ENCODE data around the gene ATG4C.
"Not testable (repeated sequence)": the region's sequence is repeated elsewhere in the genome, so short reads cannot be mapped to it uniquely, and the experiment has no call there.

The ATG4C gene, protein sequence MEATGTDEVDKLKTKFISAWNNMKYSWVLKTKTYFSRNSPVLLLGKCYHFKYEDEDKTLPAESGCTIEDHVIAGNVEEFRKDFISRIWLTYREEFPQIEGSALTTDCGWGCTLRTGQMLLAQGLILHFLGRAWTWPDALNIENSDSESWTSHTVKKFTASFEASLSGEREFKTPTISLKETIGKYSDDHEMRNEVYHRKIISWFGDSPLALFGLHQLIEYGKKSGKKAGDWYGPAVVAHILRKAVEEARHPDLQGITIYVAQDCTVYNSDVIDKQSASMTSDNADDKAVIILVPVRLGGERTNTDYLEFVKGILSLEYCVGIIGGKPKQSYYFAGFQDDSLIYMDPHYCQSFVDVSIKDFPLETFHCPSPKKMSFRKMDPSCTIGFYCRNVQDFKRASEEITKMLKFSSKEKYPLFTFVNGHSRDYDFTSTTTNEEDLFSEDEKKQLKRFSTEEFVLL

DNA sequence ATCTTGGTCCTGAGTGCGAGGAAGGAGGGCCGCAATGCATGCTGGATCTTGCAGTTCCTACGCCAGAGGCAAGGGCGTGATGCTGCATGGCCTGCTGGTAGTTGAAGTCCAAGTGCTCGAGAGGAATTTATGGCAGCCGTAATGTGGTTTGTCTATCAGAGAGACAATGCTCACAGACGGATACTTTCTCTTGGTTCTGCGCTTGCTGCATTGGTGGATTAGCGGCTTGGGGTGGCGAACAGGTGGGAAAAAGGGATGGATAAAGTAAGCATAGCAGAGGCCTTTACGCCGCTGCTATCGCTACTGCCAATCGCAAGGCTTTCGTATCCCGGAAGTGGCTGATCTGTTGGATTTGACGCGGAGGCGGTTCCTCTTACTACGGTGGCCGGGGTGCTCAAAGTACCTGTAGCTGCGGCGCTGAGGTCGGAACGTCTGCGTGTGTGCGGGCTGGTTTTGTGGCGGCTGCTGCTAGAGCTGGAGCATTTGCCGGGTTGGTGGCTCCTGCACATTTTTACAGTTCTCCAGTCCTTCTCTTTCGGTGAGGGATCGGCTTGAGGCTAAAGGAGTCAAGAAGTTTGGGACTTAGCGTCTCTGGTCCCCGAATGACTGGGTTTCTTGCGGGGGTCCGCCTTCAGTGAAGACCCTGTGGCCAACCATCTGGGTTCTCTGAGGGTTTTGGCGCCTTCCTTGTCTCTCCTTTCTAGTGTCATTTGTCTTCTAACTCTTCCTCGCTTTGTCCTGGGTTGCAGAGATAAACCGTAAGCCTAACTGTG is at the start of gene ATG4C:
Gene ATG4C (plus strand): TSS at position 397 of the 773 bp plus-strand sequence. CDS start 19,655 bp downstream, outside the sequence.
- Mint-ChIP-seq H3K9me3 (no peaks in the 10 kb centered on the region), H3K4me3 (no peak within 1 kb of the TSS), H3K4me1 (peaks cover 18% of the 10 kb centered on the region), H3K27ac (peak within 1 kb of the TSS in 1 of 2 donors; percentile 67), H3K27me3 (no peaks in the 10 kb centered on the region)
- DNase-seq: peak; percentile 83 to 93
- ATAC-seq: peak; percentile 98

DNA sequence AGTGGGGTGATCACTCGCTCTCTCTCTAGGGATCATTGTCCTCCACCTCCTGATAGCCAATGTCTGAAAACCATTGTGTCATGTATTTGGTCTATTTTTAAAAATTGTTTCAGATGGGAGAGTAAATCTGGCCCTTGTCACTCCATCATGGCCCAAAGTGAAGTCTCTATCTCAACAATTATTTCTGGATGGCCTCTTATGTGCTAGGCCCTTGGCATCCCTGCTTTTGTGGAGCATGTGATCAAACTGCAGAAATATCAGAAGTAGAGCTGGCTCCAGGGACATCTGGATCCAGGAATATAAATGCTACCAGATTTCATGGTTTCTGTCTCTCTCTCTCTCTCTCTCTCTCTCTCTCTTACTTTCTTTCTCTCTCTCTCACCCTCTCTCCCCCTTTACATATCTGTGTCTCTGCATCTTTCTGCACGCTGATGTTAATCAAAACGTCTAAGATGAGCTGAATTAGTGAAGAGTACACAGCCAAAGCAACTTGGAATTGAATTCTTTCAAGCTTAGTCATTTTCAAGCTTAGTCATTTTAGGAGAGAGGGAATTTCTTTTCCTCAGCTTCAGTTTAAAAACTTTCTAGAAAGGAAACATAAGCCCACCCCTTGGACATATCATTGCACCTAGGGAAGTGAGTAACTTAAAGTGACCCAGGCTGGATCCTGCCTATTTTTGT is 48.3 kb upstream of the ATG4C start:
- ATAC-seq: no peak
- Mint-ChIP-seq H3K4me1 (no peaks in the 10 kb centered on the region), H3K9me3 (no peaks in the 10 kb centered on the region), H3K4me3 (no peak overlapping the region), H3K27me3 (peaks cover 22% of the 10 kb centered on the region), H3K27ac (no peak overlapping the region)
- DNase-seq: no peak

DNA sequence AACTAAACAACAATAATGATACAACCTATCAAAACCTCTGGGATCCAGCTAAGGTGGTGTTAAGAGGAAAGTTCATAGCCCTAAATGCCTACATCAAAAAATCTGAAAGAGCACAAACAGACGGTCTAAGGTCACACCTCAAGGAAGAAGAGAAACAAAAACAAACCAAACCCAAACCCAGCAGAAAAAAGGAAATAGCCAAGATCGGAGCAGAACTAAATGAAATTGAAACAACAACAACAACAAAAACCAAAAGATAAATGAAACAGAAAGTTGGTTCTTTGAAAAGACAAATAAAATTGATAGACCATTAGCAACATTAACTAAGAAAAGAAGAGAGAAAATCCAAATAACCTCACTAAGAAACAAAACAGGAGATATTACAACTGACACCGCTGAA is 43.2 kb upstream of the ATG4C start:
- not testable (repeated sequence) for H3K27ac Mint-ChIP-seq, H3K9me3 Mint-ChIP-seq, ATAC-seq, H3K4me1 Mint-ChIP-seq, DNase-seq, H3K4me3 Mint-ChIP-seq
- H3K27me3 Mint-ChIP-seq: peaks cover 42% of the 10 kb centered on the region

DNA sequence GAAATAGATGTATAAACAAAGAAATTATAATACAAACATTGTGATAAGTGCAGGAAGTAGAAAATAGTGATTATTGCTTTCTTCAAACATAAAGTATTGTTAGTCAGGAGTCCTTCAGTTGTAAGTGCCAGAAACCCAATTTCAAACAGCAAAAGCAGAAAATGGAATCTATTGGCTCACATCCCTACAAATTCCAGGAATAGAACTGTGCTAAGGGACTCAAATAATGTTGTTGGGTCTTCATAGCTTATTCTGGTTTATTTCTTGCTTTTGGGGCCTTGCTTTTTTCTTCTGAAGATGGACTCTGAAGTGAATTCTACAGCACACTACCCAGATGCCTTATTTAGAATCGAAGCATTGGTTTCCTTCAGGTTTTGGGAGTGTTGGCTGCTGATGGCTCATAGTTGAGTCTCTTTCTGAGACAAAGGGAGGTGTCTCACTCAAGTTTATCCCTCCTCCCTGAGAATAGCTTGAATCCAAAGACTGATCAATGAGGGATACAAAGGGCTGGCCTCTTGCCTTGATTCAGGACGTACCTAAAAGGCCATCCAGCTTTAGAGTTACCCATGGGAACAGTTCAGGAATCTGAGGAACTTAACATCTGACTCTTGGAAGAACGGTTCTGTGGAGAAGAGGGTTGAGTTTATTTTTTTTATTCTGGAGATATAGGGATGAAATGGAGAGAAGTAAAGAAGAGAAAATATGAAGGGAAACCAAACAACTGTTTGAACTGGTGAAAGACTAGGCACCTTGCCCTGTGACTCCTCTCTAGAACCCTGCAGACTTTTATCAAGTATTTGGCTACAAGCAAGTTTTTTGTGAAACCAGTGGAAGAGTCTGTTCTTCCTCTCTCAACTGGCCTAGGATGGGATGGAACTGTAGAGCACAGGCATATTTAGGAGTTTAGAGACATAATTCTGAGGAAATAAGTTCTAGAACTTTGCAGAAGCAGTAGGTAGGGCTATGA is 39.0 kb upstream of the ATG4C start:
- no peak overlapping the region for H3K27ac Mint-ChIP-seq

DNA sequence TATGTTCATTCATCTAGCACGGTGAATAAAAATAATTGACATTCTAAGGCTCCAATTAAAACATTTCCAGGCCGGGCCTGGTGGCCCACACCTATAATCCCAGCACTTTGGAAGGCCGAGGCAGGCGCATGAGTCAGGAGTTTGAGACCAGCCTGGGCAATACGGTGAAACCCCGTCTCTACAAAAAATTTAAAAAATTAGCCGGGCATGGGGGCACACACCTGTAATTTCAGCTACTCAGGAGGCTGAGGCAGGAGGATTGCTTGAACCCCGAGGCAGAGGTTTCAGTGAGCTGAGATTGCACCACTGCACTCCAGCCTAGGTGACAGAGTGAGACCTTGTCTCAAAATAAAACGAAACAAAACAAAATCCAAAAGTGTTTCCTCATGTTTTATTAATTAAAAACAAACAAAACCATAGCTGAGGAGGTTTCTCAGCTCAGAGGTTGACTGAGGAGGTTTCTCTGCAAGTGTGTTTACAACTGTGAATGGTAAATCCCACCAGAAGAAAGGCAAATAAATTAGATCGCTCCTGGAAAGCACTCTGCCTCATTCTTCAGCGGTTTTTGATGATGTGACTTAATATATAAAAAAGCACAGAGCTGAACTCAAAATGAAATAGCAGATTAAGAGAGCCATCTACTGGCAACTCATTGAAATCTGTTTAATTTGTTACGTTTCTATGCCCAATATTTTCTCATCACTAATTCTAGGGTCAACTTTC is 37.7 kb upstream of the ATG4C start:
- no peaks in the 10 kb centered on the region for H3K4me1 Mint-ChIP-seq
- no peak overlapping the region for H3K27ac Mint-ChIP-seq
- peaks cover 15% of the 10 kb centered on the region for H3K27me3 Mint-ChIP-seq
- H3K4me3 Mint-ChIP-seq: no peak overlapping the region
- no peaks in the 10 kb centered on the region for H3K9me3 Mint-ChIP-seq
- peak; percentile 40 for ATAC-seq
- DNase-seq: no peak

More for the DNA sequence above, 39.0 kb upstream of the ATG4C start:
- no peaks in the 10 kb centered on the region for H3K4me1 Mint-ChIP-seq
- ATAC-seq (no peak), DNase-seq (no peak)
- peaks cover 27% of the 10 kb centered on the region for H3K27me3 Mint-ChIP-seq
- H3K9me3 Mint-ChIP-seq: no peaks in the 10 kb centered on the region
- no peak overlapping the region for H3K4me3 Mint-ChIP-seq

DNA sequence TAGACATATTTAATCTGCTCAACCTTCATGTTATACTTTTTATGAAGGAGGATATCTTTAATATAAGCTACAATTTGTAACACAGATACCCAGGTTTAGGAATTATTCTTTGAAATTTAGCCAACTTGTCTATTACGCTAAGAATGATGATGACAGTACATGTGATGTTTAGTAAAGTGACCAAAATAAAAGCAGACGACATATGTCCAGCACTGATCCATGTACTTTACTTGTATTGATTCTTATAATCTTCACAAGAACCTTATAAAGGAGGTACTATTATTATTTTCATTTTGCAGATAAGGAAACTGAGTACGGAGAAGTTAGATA is 37.2 kb upstream of the ATG4C start:
- ATAC-seq (no peak), DNase-seq (no peak)
- H3K4me1 Mint-ChIP-seq: no peaks in the 10 kb centered on the region
- H3K27ac Mint-ChIP-seq: no peak overlapping the region
- H3K4me3 Mint-ChIP-seq: no peak overlapping the region
- peaks cover 10% of the 10 kb centered on the region for H3K27me3 Mint-ChIP-seq
- no peaks in the 10 kb centered on the region for H3K9me3 Mint-ChIP-seq

DNA sequence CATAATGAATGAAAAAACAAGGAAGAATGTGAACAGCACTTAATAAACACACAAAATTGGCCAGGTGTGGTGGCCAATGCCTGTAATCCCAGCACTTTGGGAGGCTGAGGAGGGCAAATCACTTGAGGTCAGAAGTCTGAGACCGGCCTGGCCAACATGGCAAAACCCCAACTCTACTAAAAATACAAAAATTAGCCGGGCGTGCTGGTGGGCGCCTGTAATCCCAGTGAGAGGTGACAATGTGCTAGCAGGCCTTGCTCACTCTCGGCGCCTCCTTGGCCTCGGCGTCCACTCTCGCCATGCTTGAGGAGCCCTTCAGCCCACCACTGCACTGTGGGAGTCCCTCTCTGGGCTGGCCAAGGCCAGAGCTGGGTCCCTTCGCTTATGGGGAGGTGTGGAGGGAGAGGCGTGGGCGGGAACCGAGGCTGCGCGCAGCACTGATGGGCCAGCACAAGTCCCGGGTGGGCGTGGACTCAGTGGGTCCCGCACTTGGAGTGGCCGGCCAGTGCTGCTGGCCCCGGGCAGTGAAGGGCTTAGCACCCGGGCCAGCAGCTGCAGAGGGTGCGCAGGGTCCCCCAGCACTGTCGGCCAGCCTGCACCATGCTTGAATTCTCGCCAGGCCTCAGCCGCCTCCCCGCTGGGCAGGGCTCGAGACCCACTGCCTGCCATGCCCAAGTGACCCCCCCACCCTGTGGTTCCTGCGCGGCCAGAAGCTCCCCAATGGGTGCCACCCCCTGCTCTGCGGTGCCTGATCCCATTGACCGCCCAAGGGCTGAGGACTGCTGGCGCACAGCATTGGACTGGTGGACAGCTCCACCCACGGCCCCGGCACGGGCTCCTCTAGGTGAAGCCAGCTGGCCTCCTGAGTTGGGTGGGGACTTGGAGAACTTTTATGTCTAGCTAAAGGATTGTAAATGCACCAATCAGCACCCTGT is 30.6 kb upstream of the ATG4C start:
- H3K27ac Mint-ChIP-seq: no peak overlapping the region
- no peaks in the 10 kb centered on the region for H3K27me3 Mint-ChIP-seq
- no peaks in the 10 kb centered on the region for H3K9me3 Mint-ChIP-seq
- ATAC-seq (peak; percentile 40), DNase-seq (no peak)
- H3K4me1 Mint-ChIP-seq: no peaks in the 10 kb centered on the region
- H3K4me3 Mint-ChIP-seq: no peak overlapping the region

DNA sequence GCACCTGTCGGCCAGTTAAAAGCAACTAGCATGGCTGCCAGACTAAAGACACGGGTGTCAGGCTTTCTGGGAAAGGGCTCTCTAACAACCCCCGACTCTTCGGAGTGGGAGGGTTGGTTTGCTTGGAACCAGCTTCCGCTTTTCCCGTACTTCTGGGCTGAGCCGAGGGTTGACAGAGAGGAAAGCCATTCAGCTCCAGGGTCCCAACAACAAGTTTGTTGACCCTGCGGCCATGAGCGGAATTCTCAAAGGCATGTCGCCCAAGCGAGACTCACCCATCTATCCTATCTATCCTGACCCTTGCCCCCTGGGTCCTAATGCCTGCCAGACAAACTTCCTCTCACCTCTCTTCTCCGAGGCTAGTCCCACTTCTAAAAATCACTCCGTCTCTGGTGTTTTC is 29.0 kb upstream of the ATG4C start:
- H3K4me3 Mint-ChIP-seq, H3K27ac Mint-ChIP-seq, ATAC-seq, H3K27me3 Mint-ChIP-seq, DNase-seq, H3K9me3 Mint-ChIP-seq, H3K4me1 Mint-ChIP-seq: not testable (repeated sequence)

DNA sequence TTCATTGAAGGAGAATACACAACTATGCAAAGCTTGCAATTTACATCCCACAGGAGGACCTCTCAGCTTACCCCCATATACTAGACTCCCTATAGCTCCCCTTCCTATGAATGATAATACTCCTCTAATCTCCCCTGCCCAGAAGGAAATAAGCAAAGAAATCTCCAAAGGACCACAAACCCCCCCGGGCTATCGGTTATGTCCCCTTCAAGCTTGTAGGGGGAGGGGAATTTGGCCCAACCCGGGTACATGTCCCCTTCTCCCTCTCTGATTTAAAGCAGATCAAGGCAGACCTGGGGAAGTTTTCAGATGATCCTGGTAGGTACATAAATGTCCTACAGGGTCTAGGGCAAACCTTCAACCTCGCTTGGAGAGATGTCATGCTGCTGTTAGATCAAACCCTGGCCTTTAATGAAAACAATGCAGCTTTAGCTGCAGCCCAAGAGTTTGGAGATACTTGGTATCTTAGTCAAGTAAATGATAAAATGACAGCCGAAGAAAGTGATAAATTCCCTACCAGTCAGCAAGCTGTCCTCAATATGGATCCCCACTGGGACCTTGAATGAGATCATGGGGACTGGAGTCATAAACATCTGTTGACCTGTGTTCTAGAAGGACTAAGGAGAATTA is 27.6 kb upstream of the ATG4C start:
- H3K9me3 Mint-ChIP-seq, ATAC-seq, H3K4me3 Mint-ChIP-seq, H3K27ac Mint-ChIP-seq, H3K27me3 Mint-ChIP-seq, H3K4me1 Mint-ChIP-seq, DNase-seq: not testable (repeated sequence)

DNA sequence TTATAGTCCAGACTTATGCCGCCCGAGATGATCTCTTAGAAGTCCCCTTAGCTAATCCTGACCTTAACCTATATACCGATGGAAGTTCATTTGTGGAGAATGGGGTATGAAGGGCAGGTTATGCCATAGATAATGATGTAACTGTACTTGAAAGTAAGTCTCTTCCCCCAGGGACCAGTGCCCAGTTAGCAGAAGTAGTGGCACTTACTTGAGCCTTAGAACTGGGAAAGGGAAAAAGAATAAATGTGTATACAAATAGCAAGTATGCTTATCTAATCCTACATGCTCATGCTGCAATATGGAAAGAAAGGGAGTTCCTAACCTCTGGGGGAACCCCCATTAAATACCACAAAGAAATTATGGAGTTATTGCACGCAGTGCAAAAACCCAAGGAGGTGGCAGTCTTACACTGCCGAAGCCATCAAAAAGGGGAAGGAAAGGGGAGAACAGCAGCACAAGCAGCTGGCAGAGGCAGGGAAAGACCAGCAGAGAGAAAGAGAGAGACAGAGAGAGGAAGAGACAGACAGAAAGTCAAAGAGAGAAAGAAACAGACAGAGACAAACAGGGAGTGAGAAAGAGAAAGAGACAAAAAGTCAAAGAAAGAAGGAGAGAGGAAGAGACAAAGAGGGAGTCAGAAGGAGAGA is 24.6 kb upstream of the ATG4C start:
- not testable (repeated sequence) for DNase-seq, H3K4me1 Mint-ChIP-seq, H3K4me3 Mint-ChIP-seq, ATAC-seq, H3K27ac Mint-ChIP-seq, H3K9me3 Mint-ChIP-seq, H3K27me3 Mint-ChIP-seq

DNA sequence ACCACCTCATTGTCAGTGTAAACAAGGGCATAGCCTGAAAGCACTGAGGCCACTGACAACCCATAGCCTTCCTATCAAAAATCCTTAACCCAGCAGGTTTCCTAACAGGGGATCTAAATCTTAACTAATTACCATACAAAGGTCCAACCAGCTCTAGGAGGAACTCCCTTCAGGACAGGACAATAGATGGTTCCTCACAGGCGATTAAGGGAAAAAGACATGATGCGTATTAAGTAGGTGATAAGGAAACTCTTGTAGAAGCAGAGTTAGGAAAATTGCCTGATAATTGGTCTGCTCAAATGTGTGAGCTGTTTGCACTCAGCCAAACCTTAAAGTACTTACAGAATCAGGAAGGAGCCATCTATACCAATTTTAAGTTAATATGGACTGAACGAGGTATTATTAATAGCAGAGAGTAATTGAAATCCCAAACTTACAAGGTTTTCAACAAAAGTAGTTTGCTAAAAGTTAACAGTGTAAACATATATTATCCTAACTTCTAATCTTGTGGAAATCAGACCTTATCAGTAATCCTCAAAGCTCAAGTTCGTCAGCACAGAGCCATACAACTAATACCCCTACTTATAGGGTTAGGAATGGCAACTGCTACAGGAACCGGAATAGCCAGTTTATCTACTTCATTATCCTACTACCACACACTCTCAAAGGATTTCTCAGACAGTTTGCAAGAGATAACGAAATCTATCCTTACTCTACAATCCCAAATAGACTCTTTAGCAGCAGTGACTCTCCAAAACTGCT is 23.7 kb upstream of the ATG4C start:
- not testable (repeated sequence) for H3K27me3 Mint-ChIP-seq, ATAC-seq, H3K4me3 Mint-ChIP-seq, DNase-seq, H3K4me1 Mint-ChIP-seq, H3K9me3 Mint-ChIP-seq, H3K27ac Mint-ChIP-seq

DNA sequence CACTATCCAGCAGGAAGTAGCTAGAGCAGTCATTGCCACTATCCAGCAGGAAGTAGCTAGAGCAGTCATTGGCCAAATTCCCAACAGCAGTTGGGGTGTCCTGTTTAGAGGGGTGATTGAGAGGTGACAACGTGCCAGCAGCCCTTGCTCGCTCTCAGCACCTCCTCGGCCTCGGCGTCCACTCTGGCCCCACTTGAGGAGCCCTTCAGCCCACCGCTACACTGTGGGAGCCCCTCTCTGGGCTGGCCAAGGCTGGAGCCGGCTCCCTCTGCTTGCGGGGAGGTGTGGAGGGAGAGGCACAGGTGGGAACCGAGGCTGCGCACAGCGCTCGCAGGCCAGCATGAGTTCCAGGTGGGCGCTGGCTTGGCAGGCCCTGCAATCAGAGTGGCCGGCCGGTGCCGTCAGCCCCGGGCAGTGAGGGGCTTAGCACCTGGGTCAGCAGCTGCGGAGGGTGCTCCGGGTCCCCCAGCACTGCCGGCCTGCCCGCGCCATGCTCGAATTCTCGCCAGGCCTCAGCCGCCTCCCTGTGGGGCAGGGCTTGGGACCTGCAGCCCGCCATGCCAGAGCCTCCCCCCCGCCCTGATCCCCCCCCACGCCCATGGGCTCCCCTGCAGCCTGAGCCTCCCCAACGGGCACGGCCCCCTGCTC is 22.6 kb upstream of the ATG4C start:
- ATAC-seq, H3K9me3 Mint-ChIP-seq, H3K4me3 Mint-ChIP-seq, H3K27me3 Mint-ChIP-seq, H3K27ac Mint-ChIP-seq, H3K4me1 Mint-ChIP-seq, DNase-seq: not testable (repeated sequence)
